ENCODE measurements around the gene GRM7. TPM values are rescaled to one million over a fixed set of nuclear protein-coding genes. Genes with fewer than 3 reads are reported as not detected.

The GRM7 gene
- total and polyA plus RNA-seq, 2 donors (not counting 1 experiment from before 2014, with no cell fraction given), result not detected

GRCh38 chr3:7172996-7173395 lies 312.1 kb downstream of the GRM7 start:
- H4K20me1 ChIP-seq (ENCODE audit: control insufficient read depth, insufficient read depth, low read length, poor library complexity, severe bottlenecking), result no peaks in the 10 kb centered on the region
- TF ChIP-seq, protein P1, sequence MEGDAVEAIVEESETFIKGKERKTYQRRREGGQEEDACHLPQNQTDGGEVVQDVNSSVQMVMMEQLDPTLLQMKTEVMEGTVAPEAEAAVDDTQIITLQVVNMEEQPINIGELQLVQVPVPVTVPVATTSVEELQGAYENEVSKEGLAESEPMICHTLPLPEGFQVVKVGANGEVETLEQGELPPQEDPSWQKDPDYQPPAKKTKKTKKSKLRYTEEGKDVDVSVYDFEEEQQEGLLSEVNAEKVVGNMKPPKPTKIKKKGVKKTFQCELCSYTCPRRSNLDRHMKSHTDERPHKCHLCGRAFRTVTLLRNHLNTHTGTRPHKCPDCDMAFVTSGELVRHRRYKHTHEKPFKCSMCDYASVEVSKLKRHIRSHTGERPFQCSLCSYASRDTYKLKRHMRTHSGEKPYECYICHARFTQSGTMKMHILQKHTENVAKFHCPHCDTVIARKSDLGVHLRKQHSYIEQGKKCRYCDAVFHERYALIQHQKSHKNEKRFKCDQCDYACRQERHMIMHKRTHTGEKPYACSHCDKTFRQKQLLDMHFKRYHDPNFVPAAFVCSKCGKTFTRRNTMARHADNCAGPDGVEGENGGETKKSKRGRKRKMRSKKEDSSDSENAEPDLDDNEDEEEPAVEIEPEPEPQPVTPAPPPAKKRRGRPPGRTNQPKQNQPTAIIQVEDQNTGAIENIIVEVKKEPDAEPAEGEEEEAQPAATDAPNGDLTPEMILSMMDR (IDR thresholded peaks at IDR 0.05), result no peak
- TF ChIP-seq EZH2 (IDR thresholded peaks at IDR 0.05; ENCODE audit: borderline replicate concordance, insufficient read depth, low read depth, low read length, poor library complexity, severe bottlenecking), result no peak
- H2AFZ ChIP-seq (ENCODE audit: insufficient read depth, low read depth, low read length, poor library complexity, severe bottlenecking), result no peak overlapping the region
- H3K4me3 ChIP-seq (ENCODE audit: control extremely low read depth in 1 of 5, extremely low read depth in 1 of 5, insufficient read depth in 1 of 5, low read depth in 2 of 5, low read length in 4 of 5), result no peak overlapping the region
- no peaks in the 10 kb centered on the region for H3K4me1 Mint-ChIP-seq
- no peak overlapping the region for H3K27ac ChIP-seq (ENCODE audit: low read length in 2 of 2)
- no peak overlapping the region for H3K27ac Mint-ChIP-seq
- H3K9me3 ChIP-seq (ENCODE audit: control extremely low read depth in 1 of 3, control insufficient read depth in 2 of 3, insufficient read depth in 1 of 3, low read length in 2 of 3), result no peaks in the 10 kb centered on the region
- 22% methylated on average over 1 of the region's 4 CpGs for WGBS (ENCODE audit: insufficient coverage)
- no peaks in the 10 kb centered on the region for H3K36me3 ChIP-seq (replicated peaks in 1 of 2; ENCODE audit: control extremely low read depth in 1 of 2, control insufficient read depth in 1 of 2, extremely low read depth in 1 of 2, insufficient read depth in 2 of 2, low read length in 1 of 2)
- no peaks in the 10 kb centered on the region for H3K79me2 ChIP-seq (ENCODE audit: control insufficient read depth, insufficient read depth, low read length)
- CTCF ChIA-PET, result no interaction called here
- no peak overlapping the region for H3K4me3 Mint-ChIP-seq
- DNase-seq, result no peak
- no peaks in the 10 kb centered on the region for H3K4me1 ChIP-seq (ENCODE audit: control insufficient read depth in 2 of 2, insufficient read depth in 2 of 2, low read length in 2 of 2)
- no peaks in the 10 kb centered on the region for H3K27me3 Mint-ChIP-seq
- ATAC-seq (ENCODE audit: low read depth), result no peak
- H3K9ac ChIP-seq (ENCODE audit: low read length), result no peak overlapping the region
- intact Hi-C loops (cut with micrococcal nuclease), result no loop called here
- no peak overlapping the region for H3K4me2 ChIP-seq (replicated peaks; ENCODE audit: low read depth, low read length, poor library complexity, severe bottlenecking)
- no peaks in the 10 kb centered on the region for H3K9me3 Mint-ChIP-seq (ENCODE audit: insufficient read depth)
- POLR2A ChIA-PET, result no interaction called here
- H3K27me3 ChIP-seq (replicated peaks in 1 of 4; ENCODE audit: control extremely low read depth in 1 of 4, control insufficient read depth in 3 of 4, insufficient read depth in 4 of 4, low read length in 3 of 4), result no peaks in the 10 kb centered on the region

- H3K9me3 ChIP-seq (ENCODE audit: control extremely low read depth in 1 of 3, control insufficient read depth in 2 of 3, insufficient read depth in 1 of 3, low read length in 2 of 3), result peaks cover 0 to 1% (median 0%) of the 10 kb centered on the region in 3 donors
- ATAC-seq (ENCODE audit: low read depth) (no peak), DNase-seq (no peak)
- H2AFZ ChIP-seq (ENCODE audit: insufficient read depth, low read depth, low read length, poor library complexity, severe bottlenecking), result no peak overlapping the region
- no peaks in the 10 kb centered on the region for H4K20me1 ChIP-seq (ENCODE audit: control insufficient read depth, insufficient read depth, low read length, poor library complexity, severe bottlenecking)
- Mint-ChIP-seq H3K4me3 (no peak overlapping the region), H3K9me3 (ENCODE audit: insufficient read depth) (no peaks in the 10 kb centered on the region), H3K27me3 (no peaks in the 10 kb centered on the region), H3K4me1 (no peaks in the 10 kb centered on the region), H3K27ac (no peak overlapping the region)
- no peaks in the 10 kb centered on the region for H3K27me3 ChIP-seq (replicated peaks in 1 of 4; ENCODE audit: control extremely low read depth in 1 of 4, control insufficient read depth in 3 of 4, insufficient read depth in 4 of 4, low read length in 3 of 4)
- no peaks in the 10 kb centered on the region for H3K4me1 ChIP-seq (ENCODE audit: control insufficient read depth in 2 of 2, insufficient read depth in 2 of 2, low read length in 2 of 2)
- TF ChIP-seq, protein P1 (IDR thresholded peaks at IDR 0.05), result no peak
- TF ChIP-seq EZH2 (IDR thresholded peaks at IDR 0.05; ENCODE audit: borderline replicate concordance, insufficient read depth, low read depth, low read length, poor library complexity, severe bottlenecking), result no peak
- H3K4me2 ChIP-seq (replicated peaks; ENCODE audit: low read depth, low read length, poor library complexity, severe bottlenecking), result no peak overlapping the region
- H3K79me2 ChIP-seq (ENCODE audit: control insufficient read depth, insufficient read depth, low read length), result no peaks in the 10 kb centered on the region
- no CpG with 5 or more reads among the region's 1 CpG for WGBS (ENCODE audit: insufficient coverage)
- intact Hi-C loops (cut with micrococcal nuclease), result no loop called here
- no peak overlapping the region for H3K9ac ChIP-seq (ENCODE audit: low read length)
- no peak overlapping the region for H3K27ac ChIP-seq (ENCODE audit: low read length in 2 of 2)
- POLR2A ChIA-PET, result no interaction called here
- no peak overlapping the region for H3K4me3 ChIP-seq (ENCODE audit: control extremely low read depth in 1 of 5, extremely low read depth in 1 of 5, insufficient read depth in 1 of 5, low read depth in 2 of 5, low read length in 4 of 5)
- CTCF ChIA-PET, result no interaction called here
- H3K36me3 ChIP-seq (replicated peaks in 1 of 2; ENCODE audit: control extremely low read depth in 1 of 2, control insufficient read depth in 1 of 2, extremely low read depth in 1 of 2, insufficient read depth in 2 of 2, low read length in 1 of 2), result no peaks in the 10 kb centered on the region
Measured at GRCh38 chr3:7188551-7188950, 327.6 kb downstream of the GRM7 start.
